Measurements from ENCODE around the gene KDM1B. TPM values are rescaled to one million over a fixed set of nuclear protein-coding genes. Genes with fewer than 3 reads are reported as not detected.

Gene KDM1B
- polyA plus RNA-seq, 4 donors, result 7.0 to 12.1 (median 9.6) TPM

- DNase-seq (peak; percentile 89 to 93), FAIRE-seq (no peak)
- peak overlapping the region; percentile 96 to 97 (median 96) for H3K27ac ChIP-seq (ENCODE audit: low read depth in 1 of 3, low read length in 2 of 3)
- WGBS, 3 donors, result 0 to 1% (median 1%) methylated on average over 23 to 26 of the region's 26 CpGs
- no peaks in the 10 kb centered on the region for H3K9me3 ChIP-seq (ENCODE audit: control insufficient read depth in 2 of 2, insufficient read depth in 1 of 2, low read depth in 1 of 2, low read length in 1 of 2)
- H3K4me3 ChIP-seq (ENCODE audit: low read depth in 1 of 3, low read length in 3 of 3), result peak overlapping the region; percentile 86 to 99 (median 99)
- H3K27me3 ChIP-seq (ENCODE audit: control insufficient read depth in 3 of 3, insufficient read depth in 3 of 3, low read length in 3 of 3), result no peaks in the 10 kb centered on the region
- H3K4me1 ChIP-seq (ENCODE audit: control insufficient read depth in 3 of 3, insufficient read depth in 2 of 3, low read depth in 1 of 3, low read length in 2 of 3), result peaks cover 0 to 10% (median 0%) of the 10 kb centered on the region in 3 donors
- H3K36me3 ChIP-seq (ENCODE audit: control insufficient read depth in 3 of 3, insufficient read depth in 2 of 3, low read depth in 1 of 3, low read length in 3 of 3), result peaks cover 3 to 4% (median 4%) of the 10 kb centered on the region in 3 donors
Observed at GRCh38 chr6:18155864-18156421, 721 bp downstream of the KDM1B start.

DNA sequence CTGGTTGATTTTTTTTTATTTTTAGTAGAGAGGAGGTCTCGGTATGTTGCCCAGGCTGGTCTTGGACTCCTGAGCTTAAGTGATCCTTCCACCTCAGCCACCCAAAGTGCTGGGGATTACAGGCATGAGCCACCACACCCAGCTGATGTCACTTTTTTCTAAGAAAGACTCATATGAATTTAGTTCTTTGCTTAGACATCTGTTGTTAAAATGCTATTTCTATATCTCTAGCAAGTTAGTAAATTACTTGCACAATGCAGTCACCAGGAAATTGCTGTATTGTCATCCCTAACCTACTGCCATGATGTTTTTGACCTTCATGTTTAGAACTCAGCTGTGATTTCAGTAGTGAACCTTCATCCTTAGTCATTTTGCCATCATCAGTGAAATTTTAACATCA, 5.7 kb downstream of the KDM1B start:
- DNase-seq (no peak), FAIRE-seq (no peak)
- 93 to 95% (median 94%) methylated on average over 1 of the region's 1 CpG for WGBS, 3 donors
- Histone ChIP-seq H3K4me3 (ENCODE audit: low read depth in 1 of 3, low read length in 3 of 3) (no peak overlapping the region), H3K27me3 (ENCODE audit: control insufficient read depth in 3 of 3, insufficient read depth in 3 of 3, low read length in 3 of 3) (no peaks in the 10 kb centered on the region), H3K4me1 (ENCODE audit: control insufficient read depth in 3 of 3, insufficient read depth in 2 of 3, low read depth in 1 of 3, low read length in 2 of 3) (peaks cover 0 to 4% (median 0%) of the 10 kb centered on the region in 3 donors), H3K9me3 (ENCODE audit: control insufficient read depth in 2 of 2, insufficient read depth in 1 of 2, low read depth in 1 of 2, low read length in 1 of 2) (no peaks in the 10 kb centered on the region), H3K36me3 (ENCODE audit: control insufficient read depth in 3 of 3, insufficient read depth in 2 of 3, low read depth in 1 of 3, low read length in 3 of 3) (peaks cover 3 to 22% (median 10%) of the 10 kb centered on the region in 3 donors), H3K27ac (ENCODE audit: low read depth in 1 of 3, low read length in 2 of 3) (no peak overlapping the region)

GRCh38 chr6:18161431-18161830, 6.2 kb downstream of the KDM1B start:
- no peak overlapping the region for H3K27ac ChIP-seq (ENCODE audit: low read depth in 1 of 3, low read length in 2 of 3)
- H3K9me3 ChIP-seq (ENCODE audit: control insufficient read depth in 2 of 2, insufficient read depth in 1 of 2, low read depth in 1 of 2, low read length in 1 of 2), result no peaks in the 10 kb centered on the region
- no peaks in the 10 kb centered on the region for H3K4me1 ChIP-seq (ENCODE audit: control insufficient read depth in 3 of 3, insufficient read depth in 2 of 3, low read depth in 1 of 3, low read length in 2 of 3)
- DNase-seq (no peak), FAIRE-seq (no peak)
- H3K36me3 ChIP-seq (ENCODE audit: control insufficient read depth in 3 of 3, insufficient read depth in 2 of 3, low read depth in 1 of 3, low read length in 3 of 3), result peaks cover 3 to 22% (median 10%) of the 10 kb centered on the region in 3 donors
- no peaks in the 10 kb centered on the region for H3K27me3 ChIP-seq (ENCODE audit: control insufficient read depth in 3 of 3, insufficient read depth in 3 of 3, low read length in 3 of 3)
- no peak overlapping the region for H3K4me3 ChIP-seq (ENCODE audit: low read depth in 1 of 3, low read length in 3 of 3)
- WGBS, 3 donors, result 89 to 92% (median 90%) methylated on average over 2 of the region's 2 CpGs

DNA sequence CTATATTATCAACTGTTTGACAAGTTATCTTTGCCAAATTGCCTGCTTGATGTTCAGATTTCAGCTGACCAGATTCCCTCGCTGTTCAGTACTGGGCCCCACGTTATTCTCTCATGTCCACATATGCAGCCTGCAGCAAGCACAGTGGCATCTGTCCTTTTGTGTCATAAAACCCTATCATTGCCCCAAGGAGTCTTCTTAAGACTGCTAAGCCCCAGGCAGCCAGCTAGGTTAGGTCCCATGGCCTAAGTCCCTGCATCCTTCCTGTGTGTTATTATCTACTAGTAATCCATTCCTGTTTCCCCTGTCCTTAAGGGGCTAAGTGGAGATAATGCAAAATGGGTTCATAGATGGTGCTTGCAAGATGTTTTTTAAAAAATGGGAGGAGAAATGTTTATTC, 7.2 kb downstream of the KDM1B start:
- H3K9me3 ChIP-seq (ENCODE audit: control insufficient read depth in 2 of 2, insufficient read depth in 1 of 2, low read depth in 1 of 2, low read length in 1 of 2), result no peaks in the 10 kb centered on the region
- peaks cover 3 to 26% (median 10%) of the 10 kb centered on the region in 3 donors for H3K36me3 ChIP-seq (ENCODE audit: control insufficient read depth in 3 of 3, insufficient read depth in 2 of 3, low read depth in 1 of 3, low read length in 3 of 3)
- no peaks in the 10 kb centered on the region for H3K4me1 ChIP-seq (ENCODE audit: control insufficient read depth in 3 of 3, insufficient read depth in 2 of 3, low read depth in 1 of 3, low read length in 2 of 3)
- no peak overlapping the region for H3K4me3 ChIP-seq (ENCODE audit: low read depth in 1 of 3, low read length in 3 of 3)
- no peak overlapping the region for H3K27ac ChIP-seq (ENCODE audit: low read depth in 1 of 3, low read length in 2 of 3)
- 91 to 95% (median 92%) methylated on average over 2 of the region's 2 CpGs for WGBS, 3 donors
- no peaks in the 10 kb centered on the region for H3K27me3 ChIP-seq (ENCODE audit: control insufficient read depth in 3 of 3, insufficient read depth in 3 of 3, low read length in 3 of 3)
- FAIRE-seq (no peak), DNase-seq (no peak)

DNA sequence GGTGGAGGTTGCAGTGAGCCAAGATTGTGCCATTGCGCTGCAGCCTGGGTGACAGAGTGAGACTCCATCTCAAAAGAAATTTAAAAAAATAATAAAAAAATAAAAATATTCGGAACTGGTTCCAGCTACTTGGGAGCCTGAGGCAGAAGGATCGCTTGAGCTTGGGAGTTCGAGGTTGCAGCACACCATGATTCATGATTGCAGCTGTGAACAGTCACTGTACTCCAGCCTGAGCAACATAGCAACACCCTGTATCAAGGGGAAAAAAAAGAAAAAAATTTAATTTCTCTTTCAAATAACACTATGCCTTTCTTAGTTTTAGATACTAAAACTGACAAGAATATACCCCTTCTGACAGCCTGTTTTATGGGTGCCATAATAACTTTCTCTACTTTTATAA, 10.5 kb downstream of the KDM1B start:
- no peak overlapping the region for H3K4me3 ChIP-seq (ENCODE audit: low read depth in 1 of 3, low read length in 3 of 3)
- 91 to 98% (median 98%) methylated on average over 4 of the region's 4 CpGs for WGBS, 3 donors
- H3K27ac ChIP-seq (ENCODE audit: low read depth in 1 of 3, low read length in 2 of 3), result no peak overlapping the region
- H3K27me3 ChIP-seq (ENCODE audit: control insufficient read depth in 3 of 3, insufficient read depth in 3 of 3, low read length in 3 of 3), result no peaks in the 10 kb centered on the region
- no peaks in the 10 kb centered on the region for H3K9me3 ChIP-seq (ENCODE audit: control insufficient read depth in 2 of 2, insufficient read depth in 1 of 2, low read depth in 1 of 2, low read length in 1 of 2)
- DNase-seq, result no peak
- H3K36me3 ChIP-seq (ENCODE audit: control insufficient read depth in 3 of 3, insufficient read depth in 2 of 3, low read depth in 1 of 3, low read length in 3 of 3), result peaks cover 0 to 38% (median 10%) of the 10 kb centered on the region in 3 donors
- H3K4me1 ChIP-seq (ENCODE audit: control insufficient read depth in 3 of 3, insufficient read depth in 2 of 3, low read depth in 1 of 3, low read length in 2 of 3), result no peaks in the 10 kb centered on the region
- no peak for FAIRE-seq

GRCh38 chr6:18166312-18167036, 11.3 kb downstream of the KDM1B start:
- 95 to 97% (median 95%) methylated on average over 2 of the region's 2 CpGs for WGBS, 3 donors
- FAIRE-seq (no peak), DNase-seq (no peak)
- no peak overlapping the region for H3K4me3 ChIP-seq (ENCODE audit: low read depth in 1 of 3, low read length in 3 of 3)
- H3K9me3 ChIP-seq (ENCODE audit: control insufficient read depth in 2 of 2, insufficient read depth in 1 of 2, low read depth in 1 of 2, low read length in 1 of 2), result no peaks in the 10 kb centered on the region
- no peak overlapping the region for H3K27ac ChIP-seq (ENCODE audit: low read depth in 1 of 3, low read length in 2 of 3)
- peaks cover 0 to 37% (median 10%) of the 10 kb centered on the region in 3 donors for H3K36me3 ChIP-seq (ENCODE audit: control insufficient read depth in 3 of 3, insufficient read depth in 2 of 3, low read depth in 1 of 3, low read length in 3 of 3)
- no peaks in the 10 kb centered on the region for H3K27me3 ChIP-seq (ENCODE audit: control insufficient read depth in 3 of 3, insufficient read depth in 3 of 3, low read length in 3 of 3)
- no peaks in the 10 kb centered on the region for H3K4me1 ChIP-seq (ENCODE audit: control insufficient read depth in 3 of 3, insufficient read depth in 2 of 3, low read depth in 1 of 3, low read length in 2 of 3)

DNA sequence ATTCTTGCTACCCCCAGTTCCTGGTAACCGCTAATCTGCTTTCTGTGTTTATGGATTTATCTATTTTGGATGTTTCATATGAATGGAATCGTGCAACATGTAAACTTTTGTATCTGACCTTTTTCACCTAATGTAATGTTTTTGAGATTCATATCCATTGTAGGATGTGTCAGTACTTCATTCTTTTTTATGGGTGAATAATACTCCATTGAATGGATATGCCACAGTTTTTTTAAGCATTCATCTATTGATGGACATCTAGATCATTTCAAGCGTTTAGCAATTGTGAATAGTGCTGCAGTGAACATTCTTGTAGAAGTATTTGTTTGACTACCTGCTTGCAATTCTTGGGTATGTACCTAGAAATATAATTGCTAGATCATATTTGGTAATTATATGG, 13.0 kb downstream of the KDM1B start:
- H3K27ac ChIP-seq (ENCODE audit: low read depth in 1 of 3, low read length in 2 of 3), result no peak overlapping the region
- whole genome bisulfite sequencing, 3 donors, result 98 to 100% (median 100%) methylated on average over 3 of the region's 3 CpGs
- H3K36me3 ChIP-seq (ENCODE audit: control insufficient read depth in 3 of 3, insufficient read depth in 2 of 3, low read depth in 1 of 3, low read length in 3 of 3), result peaks cover 0 to 27% (median 8%) of the 10 kb centered on the region in 3 donors
- no peak overlapping the region for H3K4me3 ChIP-seq (ENCODE audit: low read depth in 1 of 3, low read length in 3 of 3)
- DNase-seq (no peak), FAIRE-seq (no peak)
- no peaks in the 10 kb centered on the region for H3K4me1 ChIP-seq (ENCODE audit: control insufficient read depth in 3 of 3, insufficient read depth in 2 of 3, low read depth in 1 of 3, low read length in 2 of 3)
- H3K9me3 ChIP-seq (ENCODE audit: control insufficient read depth in 2 of 2, insufficient read depth in 1 of 2, low read depth in 1 of 2, low read length in 1 of 2), result no peaks in the 10 kb centered on the region
- H3K27me3 ChIP-seq (ENCODE audit: control insufficient read depth in 3 of 3, insufficient read depth in 3 of 3, low read length in 3 of 3), result no peaks in the 10 kb centered on the region

DNA sequence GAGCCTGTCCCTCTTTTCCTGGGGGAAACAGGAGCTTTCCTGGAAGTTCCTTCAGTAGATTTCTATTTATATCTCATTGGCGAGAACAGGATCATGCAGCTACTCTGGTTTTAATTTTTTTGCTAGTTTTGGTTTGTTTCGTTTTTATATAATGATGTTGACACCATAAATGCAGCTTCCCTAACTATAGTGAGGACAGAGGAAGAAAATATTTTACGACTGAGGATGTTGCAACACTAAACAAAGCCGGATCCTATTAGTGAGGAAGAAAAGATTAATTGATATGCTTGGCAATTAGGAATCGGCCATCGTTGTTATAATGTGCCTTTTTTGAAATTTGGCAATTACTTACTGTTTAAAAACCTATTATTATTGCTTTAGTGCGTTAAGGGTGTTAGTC, 16.6 kb downstream of the KDM1B start:
- WGBS, 3 donors, result 75 to 84% (median 84%) methylated on average over 7 of the region's 7 CpGs
- H3K36me3 ChIP-seq (ENCODE audit: control insufficient read depth in 3 of 3, insufficient read depth in 2 of 3, low read depth in 1 of 3, low read length in 3 of 3), result peaks cover 0 to 20% (median 6%) of the 10 kb centered on the region in 3 donors
- no peak overlapping the region for H3K4me3 ChIP-seq (ENCODE audit: low read depth in 1 of 3, low read length in 3 of 3)
- no peaks in the 10 kb centered on the region for H3K27me3 ChIP-seq (ENCODE audit: control insufficient read depth in 3 of 3, insufficient read depth in 3 of 3, low read length in 3 of 3)
- FAIRE-seq, result no peak
- H3K27ac ChIP-seq (ENCODE audit: low read depth in 1 of 3, low read length in 2 of 3), result no peak overlapping the region
- H3K4me1 ChIP-seq (ENCODE audit: control insufficient read depth in 3 of 3, insufficient read depth in 2 of 3, low read depth in 1 of 3, low read length in 2 of 3), result no peaks in the 10 kb centered on the region
- no peaks in the 10 kb centered on the region for H3K9me3 ChIP-seq (ENCODE audit: control insufficient read depth in 2 of 2, insufficient read depth in 1 of 2, low read depth in 1 of 2, low read length in 1 of 2)
- DNase-seq, result no peak

Measured in small intestine (tissue), 7 donors.